ENCODE measurements around the gene GPR158.
"Not testable (repeated sequence)": the region's sequence is repeated elsewhere in the genome, so short reads cannot be mapped to it uniquely, and the experiment has no call there.

Gene GPR158

GRCh38 chr10:25306386-25306785 is 131.6 kb downstream of the GPR158 start:
- DNase-seq (ENCODE audit: low read depth): no peak
- TF ChIP-seq CTCF (IDR thresholded peaks at IDR 0.05; ENCODE audit: control insufficient read depth, insufficient read depth, low read depth, low read length, missing control alignments): no peak

GRCh38 chr10:25308278-25308677 is 133.5 kb downstream of the GPR158 start:
- no peak for TF ChIP-seq CTCF (IDR thresholded peaks at IDR 0.05; ENCODE audit: control insufficient read depth, insufficient read depth, low read depth, low read length, missing control alignments)
- no peak for DNase-seq (ENCODE audit: low read depth)
- no peak overlapping the region for H3K4me3 ChIP-seq (ENCODE audit: control insufficient read depth, low read depth, low read length)

More at GRCh38 chr10:25306386-25306785, 131.6 kb downstream of the GPR158 start:
- no peak overlapping the region for H3K4me3 ChIP-seq (ENCODE audit: control insufficient read depth, low read depth, low read length)

GRCh38 chr10:25317596-25318211 is 142.9 kb downstream of the GPR158 start:
- not testable (repeated sequence) for H3K4me3 ChIP-seq (ENCODE audit: control insufficient read depth, low read depth, low read length); DNase-seq (ENCODE audit: low read depth)

- no peak overlapping the region for H3K4me3 ChIP-seq (ENCODE audit: control insufficient read depth, low read depth, low read length)
- no peak for TF ChIP-seq CTCF (IDR thresholded peaks at IDR 0.05; ENCODE audit: control insufficient read depth, insufficient read depth, low read depth, low read length, missing control alignments)
- no peak for DNase-seq (ENCODE audit: low read depth)
Measured at GRCh38 chr10:25327273-25327672, 152.5 kb downstream of the GPR158 start.

GRCh38 chr10:25328361-25328760 is 153.6 kb downstream of the GPR158 start:
- DNase-seq (ENCODE audit: low read depth): no peak
- no peak for TF ChIP-seq CTCF (IDR thresholded peaks at IDR 0.05; ENCODE audit: control insufficient read depth, insufficient read depth, low read depth, low read length, missing control alignments)
- no peak overlapping the region for H3K4me3 ChIP-seq (ENCODE audit: control insufficient read depth, low read depth, low read length)

- H3K4me3 ChIP-seq (ENCODE audit: control insufficient read depth, low read depth, low read length); DNase-seq (ENCODE audit: low read depth): not testable (repeated sequence)
Measured at GRCh38 chr10:25329587-25329986, 154.8 kb downstream of the GPR158 start.

- TF ChIP-seq CTCF (IDR thresholded peaks at IDR 0.05; ENCODE audit: control insufficient read depth, insufficient read depth, low read depth, low read length, missing control alignments): no peak
- DNase-seq (ENCODE audit: low read depth): no peak
- no peak overlapping the region for H3K4me3 ChIP-seq (ENCODE audit: control insufficient read depth, low read depth, low read length)
Measured at GRCh38 chr10:25334445-25334844, 159.6 kb downstream of the GPR158 start.

- DNase-seq (ENCODE audit: low read depth): no peak
- no peak for TF ChIP-seq CTCF (IDR thresholded peaks at IDR 0.05; ENCODE audit: control insufficient read depth, insufficient read depth, low read depth, low read length, missing control alignments)
- H3K4me3 ChIP-seq (ENCODE audit: control insufficient read depth, low read depth, low read length): no peak overlapping the region
Measured at GRCh38 chr10:25336330-25336729, 161.5 kb downstream of the GPR158 start.

Data from AG09309 (cell line).